GM13977 (cell line): Measurements from ENCODE around the gene G6PC1.
"Not testable (repeated sequence)": the region's sequence is repeated elsewhere in the genome, so short reads cannot be mapped to it uniquely, and the experiment has no call there.

Source experiments
- DNase-seq: peaks from one replicate; pipeline ENCODE4 v3.0.0; 2012; ENCODE audit warnings: low spot score
- CTCF ChIP-seq: IDR thresholded peaks from 2 replicates; pipeline ENCODE4 v1.5.1; 2012; ENCODE audit warnings: mild to moderate bottlenecking, control low read depth; ENCODE audit not compliant: insufficient read depth; ENCODE audit errors: extremely low read depth, missing control alignments
- in situ Hi-C: fragments of 300-500 bp; cut with MboI; formaldehyde crosslinking; loops from one replicate; pipeline ENCODE4 v1.12.0; 2022; ENCODE audit warnings: low sequenced_read_pairs, low pct_unique_long_range_greater_than_20kb, mixed read lengths, inconsistent platforms; ENCODE audit not compliant: unreplicated experiment

G6PC1 gene

GRCh38 chr17:42906772-42907446 lies 6.3 kb downstream of the G6PC1 start:
- no peak for TF ChIP-seq CTCF
- in situ Hi-C loops = no loop called here

GRCh38 chr17:42908872-42909700 lies 8.5 kb downstream of the G6PC1 start:
- TF ChIP-seq CTCF = no peak
- no peak for DNase-seq
- in situ Hi-C loops = no loop called here

More at GRCh38 chr17:42906772-42907446, 6.3 kb downstream of the G6PC1 start:
- no peak for DNase-seq

GRCh38 chr17:42913522-42913921 lies 12.9 kb downstream of the G6PC1 start:
- in situ Hi-C loops = no loop called here
- no peak for TF ChIP-seq CTCF
- DNase-seq = no peak

- no peak for TF ChIP-seq CTCF
- DNase-seq = no peak
- in situ Hi-C loops = no loop called here
Observed at GRCh38 chr17:42913981-42914617, 13.5 kb downstream of the G6PC1 start.

GRCh38 chr17:42915288-42915687 lies 14.7 kb downstream of the G6PC1 start:
- in situ Hi-C loops, DNase-seq: not testable (repeated sequence)

- DNase-seq, in situ Hi-C loops: not testable (repeated sequence)
Observed at GRCh38 chr17:42916388-42917235, 16.0 kb downstream of the G6PC1 start.

- DNase-seq = no peak
- no peak for TF ChIP-seq CTCF
- in situ Hi-C loops = no loop called here
Observed at GRCh38 chr17:42917236-42917603, 16.6 kb downstream of the G6PC1 start.
